Measurements from ENCODE around the gene SUSD2.
A peak's percentile ranks its signal among the peaks of the same experiment; 100 is the strongest.
"Not testable (repeated sequence)": the region's sequence is repeated elsewhere in the genome, so short reads cannot be mapped to it uniquely, and the experiment has no call there.

Gene SUSD2

DNA sequence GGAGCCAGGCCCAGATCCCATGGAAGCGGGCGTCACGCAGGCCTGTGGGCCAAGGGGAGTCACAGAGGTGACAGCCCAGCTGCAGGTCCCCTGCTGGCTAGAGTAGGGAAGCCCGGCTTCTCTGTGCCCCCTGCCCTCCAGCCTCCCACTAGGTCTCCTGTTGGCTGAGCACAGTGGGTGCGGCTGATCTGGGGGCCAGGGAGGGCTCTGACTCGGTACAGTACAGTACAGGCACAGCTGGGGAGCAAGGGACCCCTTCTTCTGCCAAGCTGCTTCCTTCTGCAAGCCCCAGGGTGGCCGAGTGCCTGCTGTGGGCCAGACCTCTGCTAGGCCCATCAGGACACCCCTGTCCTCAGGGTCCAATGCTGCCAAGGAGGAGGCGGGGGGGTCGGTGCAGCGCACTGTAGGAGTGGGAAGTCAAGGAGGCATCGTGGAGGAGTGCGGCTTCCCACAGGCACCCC is 10.1 kb downstream of the SUSD2 start:
- TF ChIP-seq, protein P1, sequence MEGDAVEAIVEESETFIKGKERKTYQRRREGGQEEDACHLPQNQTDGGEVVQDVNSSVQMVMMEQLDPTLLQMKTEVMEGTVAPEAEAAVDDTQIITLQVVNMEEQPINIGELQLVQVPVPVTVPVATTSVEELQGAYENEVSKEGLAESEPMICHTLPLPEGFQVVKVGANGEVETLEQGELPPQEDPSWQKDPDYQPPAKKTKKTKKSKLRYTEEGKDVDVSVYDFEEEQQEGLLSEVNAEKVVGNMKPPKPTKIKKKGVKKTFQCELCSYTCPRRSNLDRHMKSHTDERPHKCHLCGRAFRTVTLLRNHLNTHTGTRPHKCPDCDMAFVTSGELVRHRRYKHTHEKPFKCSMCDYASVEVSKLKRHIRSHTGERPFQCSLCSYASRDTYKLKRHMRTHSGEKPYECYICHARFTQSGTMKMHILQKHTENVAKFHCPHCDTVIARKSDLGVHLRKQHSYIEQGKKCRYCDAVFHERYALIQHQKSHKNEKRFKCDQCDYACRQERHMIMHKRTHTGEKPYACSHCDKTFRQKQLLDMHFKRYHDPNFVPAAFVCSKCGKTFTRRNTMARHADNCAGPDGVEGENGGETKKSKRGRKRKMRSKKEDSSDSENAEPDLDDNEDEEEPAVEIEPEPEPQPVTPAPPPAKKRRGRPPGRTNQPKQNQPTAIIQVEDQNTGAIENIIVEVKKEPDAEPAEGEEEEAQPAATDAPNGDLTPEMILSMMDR (IDR thresholded peaks at IDR 0.05; ENCODE audit: low read depth, low read length) = no peak
- Histone ChIP-seq H3K4me1 (no peaks in the 10 kb centered on the region), H3K9me3 (no peaks in the 10 kb centered on the region), H3K4me3 (ENCODE audit: low read depth, low read length) (no peak overlapping the region), H3K27me3 (no peaks in the 10 kb centered on the region), H3K36me3 (no peaks in the 10 kb centered on the region)
- DNase-seq = peak; percentile 18

DNA sequence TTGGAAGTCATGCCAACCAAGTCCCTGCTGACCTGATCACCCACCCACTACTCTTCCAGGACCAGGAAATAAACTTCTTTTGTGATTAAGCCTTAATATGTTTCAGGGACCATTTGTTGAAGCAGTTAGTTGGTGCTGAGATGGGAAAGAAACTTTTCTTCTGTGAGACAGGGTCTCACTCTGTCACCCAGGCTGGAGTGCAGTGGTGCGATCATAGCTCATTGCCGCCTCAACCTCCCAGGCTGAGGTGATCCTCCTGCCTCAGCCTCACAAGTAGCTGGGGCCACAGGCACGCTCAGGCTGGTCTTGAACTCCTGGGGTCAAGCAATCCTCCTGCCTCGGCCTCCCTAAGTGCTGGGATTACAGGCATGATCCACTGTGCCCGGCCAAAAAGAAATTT is 10.6 kb downstream of the SUSD2 start:
- Histone ChIP-seq H3K4me1 (no peaks in the 10 kb centered on the region), H3K9me3 (no peaks in the 10 kb centered on the region), H3K27me3 (no peaks in the 10 kb centered on the region), H3K36me3 (no peaks in the 10 kb centered on the region), H3K4me3 (ENCODE audit: low read depth, low read length) (no peak overlapping the region)
- no peak for DNase-seq
- TF ChIP-seq, protein P1 (IDR thresholded peaks at IDR 0.05; ENCODE audit: low read depth, low read length) = no peak

GRCh38 chr22:24198682-24199052 is 17.4 kb downstream of the SUSD2 start:
- Histone ChIP-seq H3K4me3 (ENCODE audit: low read depth, low read length) (no peak overlapping the region), H3K4me1 (no peaks in the 10 kb centered on the region), H3K9me3 (no peaks in the 10 kb centered on the region; the same call in 1 of the 2 replicates), H3K27me3 (no peaks in the 10 kb centered on the region), H3K36me3 (no peaks in the 10 kb centered on the region)
- TF ChIP-seq, protein P1 (IDR thresholded peaks at IDR 0.05; ENCODE audit: low read depth, low read length) = no peak
- DNase-seq = no peak

GRCh38 chr22:24200619-24201212 is 19.4 kb downstream of the SUSD2 start:
- no peak for DNase-seq
- Histone ChIP-seq H3K4me3 (ENCODE audit: low read depth, low read length) (no peak overlapping the region), H3K9me3 (peaks cover 2% of the 10 kb centered on the region; the same call in 1 of the 2 replicates), H3K36me3 (no peaks in the 10 kb centered on the region), H3K4me1 (no peaks in the 10 kb centered on the region), H3K27me3 (no peaks in the 10 kb centered on the region)
- TF ChIP-seq, protein P1 (IDR thresholded peaks at IDR 0.05; ENCODE audit: low read depth, low read length) = no peak

GRCh38 chr22:24201681-24202614 is 20.7 kb downstream of the SUSD2 start:
- DNase-seq = no peak
- no peaks in the 10 kb centered on the region for H3K4me1 ChIP-seq
- no peaks in the 10 kb centered on the region for H3K36me3 ChIP-seq
- H3K27me3 ChIP-seq = no peaks in the 10 kb centered on the region
- H3K9me3 ChIP-seq = peaks cover 2% of the 10 kb centered on the region; the same call in 1 of the 2 replicates
- TF ChIP-seq, protein P1 (IDR thresholded peaks at IDR 0.05; ENCODE audit: low read depth, low read length) = no peak
- no peak overlapping the region for H3K4me3 ChIP-seq (ENCODE audit: low read depth, low read length)

DNA sequence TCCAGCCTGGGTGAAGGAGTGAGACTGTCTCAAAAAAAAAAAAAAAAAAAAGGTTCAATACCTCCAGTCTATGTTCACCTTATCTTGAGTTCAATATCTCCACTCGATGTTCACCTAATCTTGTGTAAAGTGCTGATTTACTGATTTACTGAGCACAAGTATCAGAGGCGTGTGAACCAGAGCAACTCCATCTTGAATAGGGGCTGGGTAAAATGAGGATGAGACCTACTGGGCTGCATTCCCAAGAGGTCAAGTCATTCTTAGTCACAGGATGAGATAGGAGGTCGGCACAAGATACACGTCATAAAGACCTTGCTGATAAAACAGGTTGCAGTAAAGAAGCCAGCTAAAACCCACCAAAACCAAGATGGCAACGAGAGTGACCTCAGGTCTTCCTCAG is 22.6 kb downstream of the SUSD2 start:
- not testable (repeated sequence) for H3K36me3 ChIP-seq; H3K4me1 ChIP-seq; H3K4me3 ChIP-seq (ENCODE audit: low read depth, low read length); H3K27me3 ChIP-seq; DNase-seq; H3K9me3 ChIP-seq
